GM12873 (cell line): ENCODE data around the gene ABCA4.

Source experiments
- TF ChIP-seq, protein P1 (sequence below): IDR thresholded peaks from 2 replicates; pipeline ENCODE4 v1.5.1; 2012; ENCODE audit warnings: low read depth, mild to moderate bottlenecking, moderate library complexity, low read length, control low read depth; ENCODE audit not compliant: insufficient read depth; ENCODE audit errors: missing control alignments

The ABCA4 gene

DNA sequence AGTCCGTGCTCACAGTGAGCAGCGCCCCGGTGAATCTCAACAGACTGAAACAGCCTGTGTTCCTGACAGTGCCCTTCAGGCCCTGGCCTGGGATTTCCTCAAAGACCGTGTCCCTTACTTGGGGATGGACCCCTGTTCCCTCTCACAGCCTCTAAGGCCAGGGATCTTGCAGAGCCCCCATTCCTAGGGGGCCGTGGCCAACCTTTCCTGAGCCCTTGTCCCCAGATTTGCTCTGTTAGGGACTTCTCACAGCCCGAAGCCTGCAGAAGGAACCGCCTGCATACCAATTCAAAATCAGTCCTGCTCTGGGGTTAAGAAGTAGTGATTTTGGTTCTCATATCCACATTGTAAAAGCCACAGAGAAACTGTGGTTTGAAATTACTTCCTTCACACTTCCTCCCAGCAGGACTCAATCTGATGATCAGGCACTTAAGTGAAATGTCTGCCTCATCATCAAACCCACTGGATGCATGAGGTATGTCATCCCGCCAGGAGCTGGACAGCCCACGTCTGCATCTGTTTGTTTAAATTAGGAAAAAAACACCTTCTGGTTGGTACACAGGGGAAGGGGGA is 14.9 kb downstream of the ABCA4 start:
- TF ChIP-seq, protein P1, sequence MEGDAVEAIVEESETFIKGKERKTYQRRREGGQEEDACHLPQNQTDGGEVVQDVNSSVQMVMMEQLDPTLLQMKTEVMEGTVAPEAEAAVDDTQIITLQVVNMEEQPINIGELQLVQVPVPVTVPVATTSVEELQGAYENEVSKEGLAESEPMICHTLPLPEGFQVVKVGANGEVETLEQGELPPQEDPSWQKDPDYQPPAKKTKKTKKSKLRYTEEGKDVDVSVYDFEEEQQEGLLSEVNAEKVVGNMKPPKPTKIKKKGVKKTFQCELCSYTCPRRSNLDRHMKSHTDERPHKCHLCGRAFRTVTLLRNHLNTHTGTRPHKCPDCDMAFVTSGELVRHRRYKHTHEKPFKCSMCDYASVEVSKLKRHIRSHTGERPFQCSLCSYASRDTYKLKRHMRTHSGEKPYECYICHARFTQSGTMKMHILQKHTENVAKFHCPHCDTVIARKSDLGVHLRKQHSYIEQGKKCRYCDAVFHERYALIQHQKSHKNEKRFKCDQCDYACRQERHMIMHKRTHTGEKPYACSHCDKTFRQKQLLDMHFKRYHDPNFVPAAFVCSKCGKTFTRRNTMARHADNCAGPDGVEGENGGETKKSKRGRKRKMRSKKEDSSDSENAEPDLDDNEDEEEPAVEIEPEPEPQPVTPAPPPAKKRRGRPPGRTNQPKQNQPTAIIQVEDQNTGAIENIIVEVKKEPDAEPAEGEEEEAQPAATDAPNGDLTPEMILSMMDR, result no peak

- TF ChIP-seq, protein P1, result no peak
Measured at GRCh38 chr1:94105581-94105952, 15.4 kb downstream of the ABCA4 start.

DNA sequence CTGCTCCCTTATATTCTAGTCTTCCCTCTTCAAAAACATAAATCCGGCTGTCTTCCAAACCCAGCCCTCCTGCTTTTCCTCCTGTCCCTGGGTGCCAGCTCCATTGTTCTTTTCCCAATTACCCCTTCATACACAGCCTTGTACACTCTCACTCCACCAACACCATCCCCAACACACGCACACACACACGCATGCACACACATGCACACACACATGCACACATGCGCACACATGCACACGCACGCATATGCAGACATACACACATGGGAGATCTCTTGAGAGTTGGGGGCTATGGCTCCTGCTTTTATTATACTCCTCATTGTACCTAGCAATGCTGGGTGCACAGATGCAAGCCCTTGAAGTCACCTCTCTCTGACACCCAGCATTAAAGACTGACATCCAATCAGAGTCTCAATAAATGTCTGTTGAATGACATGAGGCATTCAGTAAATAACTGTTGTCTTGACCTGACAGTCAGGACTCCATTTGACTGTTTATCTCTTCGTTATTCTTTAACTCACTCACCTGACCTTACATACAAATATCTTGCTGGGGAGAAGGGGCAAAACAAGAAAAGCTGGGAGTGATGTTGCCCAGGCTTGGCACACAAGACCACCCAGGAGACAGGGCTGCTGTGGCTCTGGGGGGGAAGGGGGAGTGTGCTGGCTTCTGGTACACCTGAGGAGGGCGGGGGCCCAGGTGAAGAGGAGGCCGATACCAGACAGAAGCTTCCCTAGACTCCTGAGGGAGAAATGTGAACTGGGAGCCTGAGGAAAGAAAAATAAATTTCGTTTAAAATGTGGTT is 16.0 kb downstream of the ABCA4 start:
- TF ChIP-seq, protein P1, result no peak

- TF ChIP-seq, protein P1, result no peak
Measured at GRCh38 chr1:94104127-94104684, 16.7 kb downstream of the ABCA4 start.

DNA sequence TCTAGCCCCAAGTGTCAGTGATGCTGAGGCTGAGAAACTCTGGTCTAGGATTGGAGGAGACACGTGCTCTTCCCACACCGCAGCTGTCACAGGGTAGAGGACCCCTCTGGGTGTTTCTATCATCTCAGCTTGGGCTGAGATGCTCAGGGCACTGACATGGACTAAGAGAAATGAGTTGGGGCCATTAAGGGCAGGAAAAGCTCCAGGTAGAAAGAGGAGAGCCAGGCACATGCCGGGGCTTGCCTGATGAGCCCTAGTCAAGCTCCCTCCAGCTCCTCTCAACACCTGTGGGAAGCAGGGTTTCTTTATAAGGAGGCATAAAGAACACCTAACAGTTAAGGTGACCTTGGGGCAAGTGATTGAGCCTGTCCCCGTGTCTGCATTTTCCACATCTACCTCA is 17.3 kb downstream of the ABCA4 start:
- TF ChIP-seq, protein P1, result no peak

- TF ChIP-seq, protein P1, result no peak
Measured at GRCh38 chr1:94101613-94102525, 19.1 kb downstream of the ABCA4 start.
